ENCODE results near the gene CCDC90B. TPM values are rescaled to one million over a fixed set of nuclear protein-coding genes. Genes with fewer than 3 reads are reported as not detected.

The CCDC90B gene
- total and polyA plus RNA-seq, 2 donors (not counting 3 experiments of a cell fraction or from before 2014, with no cell fraction given) = 24.3 to 45.8 TPM

GRCh38 chr11:83255366-83255765 is 30.8 kb downstream of the CCDC90B start:
- Histone ChIP-seq H3K79me2 (ENCODE audit: control insufficient read depth, insufficient read depth, low read length) (no peaks in the 10 kb centered on the region), H3K36me3 (ENCODE audit: control insufficient read depth in 2 of 2, extremely low read depth in 1 of 2, insufficient read depth in 2 of 2, low read length in 2 of 2) (peaks cover 3 to 5% of the 10 kb centered on the region in 2 experiments), H4K20me1 (replicated peaks; ENCODE audit: control insufficient read depth, extremely low read depth, insufficient read depth, low read length) (no peaks in the 10 kb centered on the region), H3K27ac (ENCODE audit: insufficient read depth, low read depth, low read length) (no peak overlapping the region), H3K9me1 (replicated peaks; ENCODE audit: control insufficient read depth, extremely low read depth, insufficient read depth, low read length) (no peaks in the 10 kb centered on the region), H3K27me3 (ENCODE audit: control insufficient read depth in 2 of 2, insufficient read depth in 2 of 2, low read length in 2 of 2) (no peaks in the 10 kb centered on the region), H3K9me3 (replicated peaks; ENCODE audit: control insufficient read depth, insufficient read depth, low read length) (no peaks in the 10 kb centered on the region), H3K4me2 (ENCODE audit: insufficient read depth, low read length) (no peak overlapping the region), H3K4me3 (replicated peaks in 1 of 3; ENCODE audit: insufficient read depth in 1 of 3, low read depth in 1 of 3, low read length in 3 of 3) (no peak overlapping the region), H3K4me1 (ENCODE audit: control insufficient read depth, extremely low read depth, insufficient read depth, low read length) (peaks cover 14% of the 10 kb centered on the region), H3K9ac (replicated peaks; ENCODE audit: extremely low read depth, insufficient read depth, low read length) (no peak overlapping the region), H2AFZ (ENCODE audit: low read depth, low read length) (no peak overlapping the region)
- intact Hi-C loops (cut with micrococcal nuclease) = no loop called here
- FAIRE-seq (no peak), DNase-seq (ENCODE audit: low read depth, low spot score) (no peak)
- POLR2A ChIA-PET = no interaction called here
- no TSS peak for BruUV-seq (replicated peaks)
- dilution Hi-C loops (cut with MboI; ENCODE audit: extremely low pct_ligation_motif_present, low sequenced_read_pairs) = no loop called here
- TF ChIP-seq FOS (IDR thresholded peaks at IDR 0.05; ENCODE audit: borderline replicate concordance, insufficient read depth, low read length) (no peak), EZH2 (IDR thresholded peaks at IDR 0.05; ENCODE audit: borderline replicate concordance, low read depth, low read length, severe bottlenecking) (no peak), POLR2AphosphoS5 (IDR thresholded peaks at IDR 0.05; ENCODE audit: insufficient read depth, low read depth, low read length) (no peak)
- CTCF ChIA-PET = no interaction called here

- FAIRE-seq = no peak
- Histone ChIP-seq H3K36me3 (ENCODE audit: control insufficient read depth in 2 of 2, extremely low read depth in 1 of 2, insufficient read depth in 2 of 2, low read length in 2 of 2) (no peaks in the 10 kb centered on the region), H3K9ac (replicated peaks; ENCODE audit: extremely low read depth, insufficient read depth, low read length) (no peak overlapping the region), H2AFZ (ENCODE audit: low read depth, low read length) (no peak overlapping the region), H3K9me3 (replicated peaks; ENCODE audit: control insufficient read depth, insufficient read depth, low read length) (no peaks in the 10 kb centered on the region), H3K27ac (ENCODE audit: insufficient read depth, low read depth, low read length) (no peak overlapping the region), H3K27me3 (ENCODE audit: control insufficient read depth in 2 of 2, insufficient read depth in 2 of 2, low read length in 2 of 2) (no peaks in the 10 kb centered on the region), H3K9me1 (replicated peaks; ENCODE audit: control insufficient read depth, extremely low read depth, insufficient read depth, low read length) (no peaks in the 10 kb centered on the region), H3K4me2 (ENCODE audit: insufficient read depth, low read length) (no peak overlapping the region), H3K79me2 (ENCODE audit: control insufficient read depth, insufficient read depth, low read length) (no peaks in the 10 kb centered on the region), H3K4me3 (replicated peaks in 1 of 3; ENCODE audit: insufficient read depth in 1 of 3, low read depth in 1 of 3, low read length in 3 of 3) (no peak overlapping the region), H4K20me1 (replicated peaks; ENCODE audit: control insufficient read depth, extremely low read depth, insufficient read depth, low read length) (no peaks in the 10 kb centered on the region), H3K4me1 (ENCODE audit: control insufficient read depth, extremely low read depth, insufficient read depth, low read length) (peaks cover 9% of the 10 kb centered on the region)
- TF ChIP-seq FOS (IDR thresholded peaks at IDR 0.05; ENCODE audit: borderline replicate concordance, insufficient read depth, low read length) (no peak), POLR2A (IDR thresholded peaks at IDR 0.05; ENCODE audit: low read depth, low read length) (no peak), GATA2 (IDR thresholded peaks at IDR 0.05; ENCODE audit: insufficient read depth, insufficient read length, low read depth, low read length) (no peak), MYC (IDR thresholded peaks at IDR 0.05; ENCODE audit: low read depth, low read length) (no peak), MAX (IDR thresholded peaks at IDR 0.05; ENCODE audit: insufficient read depth, insufficient read length) (no peak), CTCF (IDR thresholded peaks at IDR 0.05; ENCODE audit: extremely low read depth in 1 of 2, insufficient read depth in 1 of 2, low read depth in 1 of 2, low read length in 2 of 2) (no peak), EZH2 (IDR thresholded peaks at IDR 0.05; ENCODE audit: borderline replicate concordance, low read depth, low read length, severe bottlenecking) (no peak), POLR2AphosphoS5 (IDR thresholded peaks at IDR 0.05; ENCODE audit: insufficient read depth, low read depth, low read length) (no peak), JUN (IDR thresholded peaks at IDR 0.05; ENCODE audit: borderline replicate concordance, insufficient read depth, insufficient read length, low read depth) (no peak)
- no peak for DNase-seq (ENCODE audit: low read depth, low spot score)
- BruUV-seq (replicated peaks) = no TSS peak
- CTCF ChIA-PET = interaction anchor here (0.7 to 1.4 kb wide), 3 partner anchors 11 to 386 kb away, joined by 3 read pairs; partner anchors contain the start of gene DDIAS
- dilution Hi-C loops (cut with MboI; ENCODE audit: extremely low pct_ligation_motif_present, low sequenced_read_pairs) (no loop called here), intact Hi-C loops (cut with micrococcal nuclease) (no loop called here)
- POLR2A ChIA-PET = no interaction called here
Measured at GRCh38 chr11:83252941-83253340, 33.2 kb downstream of the CCDC90B start.
